K562 (cell line): Measurements from ENCODE around the gene RUSC1. TPM values are rescaled to one million over a fixed set of nuclear protein-coding genes. Genes with fewer than 3 reads are reported as not detected.
A peak's percentile ranks its signal among the peaks of the same experiment; 100 is the strongest.

Experiments used
- ATAC-seq: fragments of 200-7000 bp; cut with Tn5 transposase; 3 replicates; pipeline ENCODE4 v1.9.1; 2020; ENCODE audit warnings: moderate library complexity
- BruUV-seq: library from RNA; stranded (reverse); fragments of 400-500 nt; replicated peaks from 2 replicates; lab custom pipeline; 2021; lab: Mats Ljungman, UMichigan
- CTCF ChIA-PET: fragments of 300-600 bp; formaldehyde crosslinking; extraction: SDS; loops from one replicate; lab custom pipeline; 2021; ENCODE audit warnings: low intra/inter-chr PET ratio; lab: Yijun Ruan, JAX
- POLR2A ChIA-PET: fragments of 300-600, 350-650 bp; sonication (Branson Sonifier 250); formaldehyde crosslinking; extraction: SDS; loops from one replicate; lab custom pipeline; 2021; ENCODE audit warnings: antibody characterized with exemption, inconsistent platforms; lab: Yijun Ruan, JAX
- DNase-seq, 4 experiments: peaks; one replicate each; pipeline versions ENCODE4 v3.0.0 to v3.0.0-alpha.2; 2011 to 2018; ENCODE audit warnings: low spot score in 3 of 4, mixed read lengths in 3 of 4; ENCODE audit errors: extremely low read depth in 1 of 4
- FAIRE-seq: peaks from 2 replicates; lab custom pipeline; 2011; peaks lifted over from hg19 to GRCh38; lab: Jason Lieb, UNC
- H2AFZ ChIP-seq: 2 replicates; pipeline ENCODE4 v1.6.0; 2011; ENCODE audit warnings: low read depth, low read length, control low read depth, inconsistent platforms
- H3K27ac ChIP-seq: fragments of 200-600 bp; 3 replicates; pipeline ENCODE4 v1.8.0; 2011; ENCODE audit warnings: low read depth, mild to moderate bottlenecking, control low read depth, inconsistent platforms, low read length, moderate library complexity, mixed read lengths; ENCODE audit errors: extremely low read depth
- H3K27me3 ChIP-seq, 2 experiments: fragments of 300-600 bp in 1 of 2; 2 replicates in 1 of 2; 3 replicates in 1 of 2; pipeline versions ENCODE4 v1.6.0 to v1.8.0; 2011; ENCODE audit warnings: inconsistent platforms in 2 of 2, low read length in 2 of 2, mild to moderate bottlenecking in 1 of 2, mixed read lengths in 1 of 2, moderate library complexity in 1 of 2; ENCODE audit not compliant: control insufficient read depth in 2 of 2, insufficient read depth in 2 of 2
- H3K36me3 ChIP-seq: fragments of 300-600 bp; 3 replicates; pipeline ENCODE4 v1.8.0; 2011; ENCODE audit warnings: mild to moderate bottlenecking, low read length, inconsistent platforms; ENCODE audit not compliant: control insufficient read depth, insufficient read depth
- H3K4me1 ChIP-seq, 2 experiments: fragments of 200-600 bp in 1 of 2; replicated peaks in 1 of 2; 2 replicates in 1 of 2; 3 replicates in 1 of 2; pipeline versions ENCODE4 v1.5.1 to v1.8.0; 2011; ENCODE audit warnings: inconsistent platforms in 2 of 2, low read length in 2 of 2, mild to moderate bottlenecking in 1 of 2, mixed read lengths in 1 of 2, moderate library complexity in 1 of 2; ENCODE audit not compliant: control insufficient read depth in 2 of 2, insufficient read depth in 2 of 2
- H3K4me2 ChIP-seq: 2 replicates; pipeline ENCODE4 v1.6.1; 2011; ENCODE audit warnings: low read length, control low read depth, inconsistent platforms, mixed read lengths; ENCODE audit not compliant: insufficient read depth
- H3K4me3 ChIP-seq: fragments of 200-600 bp; sonication (generic), shearing (Covaris generic); 2 replicates; pipeline ENCODE4 v1.5.1; 2016; ENCODE audit warnings: control low read depth, inconsistent platforms
- H3K79me2 ChIP-seq: fragments of 200-600 bp; 3 replicates; pipeline ENCODE4 v1.8.0; 2011; ENCODE audit warnings: low read length, inconsistent platforms; ENCODE audit not compliant: control insufficient read depth, insufficient read depth
- H3K9ac ChIP-seq, 2 experiments: 2 replicates each; pipeline versions ENCODE4 v1.6.0 to v1.6.1; 2011; ENCODE audit warnings: low read depth in 2 of 2, low read length in 2 of 2, control low read depth in 1 of 2, inconsistent platforms in 1 of 2, mild to moderate bottlenecking in 1 of 2, mixed read lengths in 1 of 2; ENCODE audit not compliant: insufficient read depth in 1 of 2
- H3K9me1 ChIP-seq: one replicate; pipeline ENCODE4 v1.6.0; 2011; ENCODE audit warnings: inconsistent platforms, mild to moderate bottlenecking, low read length, moderate library complexity; ENCODE audit not compliant: control insufficient read depth, insufficient read depth
- H3K9me3 ChIP-seq: replicated peaks from 2 replicates; pipeline ENCODE4 v1.5.1; 2011; ENCODE audit warnings: low read depth, low read length, inconsistent platforms; ENCODE audit not compliant: control insufficient read depth, insufficient read depth
- H4K20me1 ChIP-seq: replicated peaks from 2 replicates; pipeline ENCODE4 v1.6.1; 2011; ENCODE audit warnings: low read length, inconsistent platforms, mixed read lengths; ENCODE audit not compliant: control insufficient read depth, insufficient read depth
- BDP1 ChIP-seq: IDR thresholded peaks from 3 replicates; pipeline ENCODE4 v1.6.1; 2011; ENCODE audit not compliant: insufficient read length, insufficient read depth
- SIN3A ChIP-seq, 2 experiments: fragments of 150-350 bp in 1 of 2; IDR thresholded peaks; 2 replicates each; pipeline ENCODE4 v1.6.1; 2011 to 2016; ENCODE audit warnings: borderline replicate concordance in 2 of 2, low read depth in 2 of 2, low read length in 2 of 2, mild to moderate bottlenecking in 2 of 2, moderate library complexity in 2 of 2; ENCODE audit not compliant: control insufficient read depth in 1 of 2
- WGBS: fragments of 100-300 bp; shearing (Covaris generic); methylation state at CpG from one replicate; pipeline ENCODE4 v1.1.6; 2016; ENCODE audit warnings: low coverage, mixed read lengths; ENCODE audit not compliant: insufficient coverage; ENCODE audit errors: missing lambda C conversion rate; 5-methylcytosine and 5-hydroxymethylcytosine counted together
- in situ Hi-C: fragments of 300-500 bp; cut with MboI; formaldehyde crosslinking; loops from 4 replicates; pipeline ENCODE4 v1.15.0; 2018; ENCODE audit warnings: inconsistent platforms, mixed read lengths
- intact Hi-C: fragments of 100-400 bp; cut with micrococcal nuclease; formaldehyde crosslinking; loops from 2 replicates; pipeline ENCODE4 v1.14.2; 2022
- polyA plus RNA-seq, 8 experiments: library from polyadenylated mRNA; depleted of rRNA in 4 of 8; stranded (reverse) in 5 of 8; unstranded in 3 of 8; fragments of >200 nt; fragmentation: Nextera tagmentation in 2 of 8; fragmentation: Illumina TruSeq in 1 of 8; extraction: Ambion mirVana in 2 of 8; extraction: Trizol in 1 of 8; gene quantifications; 2 replicates each; pipeline versions ENCODE4 v1.2.1 to v1.2.3, GENCODE V29; 2011 to 2014; ENCODE audit warnings: inconsistent platforms in 1 of 8, missing spikeins in 1 of 8
- total RNA-seq, 7 experiments: library from RNA; depleted of rRNA in 6 of 7; stranded (reverse); fragments of >200 nt in 6 of 7; fragmentation: Illumina TruSeq in 2 of 7; extraction: Trizol in 2 of 7; gene quantifications; 2 replicates each; pipeline versions ENCODE4 v1.2.1 to v1.2.3, GENCODE V29; 2011 to 2021; ENCODE audit warnings: low replicate concordance in 1 of 7

The RUSC1 gene
- total and polyA plus RNA-seq, 9 of the 15 experiments (the other 6 are each of a cell fraction or from before 2014, with no cell fraction given), result 5.7 to 68.3 (median 33.6) TPM

DNA sequence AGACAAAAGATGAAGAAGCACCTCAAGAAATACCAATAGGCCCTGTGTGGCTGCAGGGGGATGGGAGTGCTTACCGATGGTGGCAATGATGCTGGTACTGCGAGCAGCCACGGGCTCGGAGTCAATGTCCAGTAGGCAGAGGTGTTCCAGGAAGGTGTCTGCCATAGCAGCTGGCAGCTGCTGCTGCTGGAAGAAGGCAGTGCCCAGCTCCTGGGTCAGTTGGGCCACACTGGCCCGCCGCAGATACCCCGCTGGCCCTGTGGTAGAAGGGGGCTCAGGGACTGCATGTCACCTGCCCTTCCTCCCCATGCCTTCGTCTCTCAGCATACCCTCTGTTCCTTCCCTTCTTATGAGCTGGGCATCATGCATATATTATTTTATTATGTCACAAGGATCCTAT lies 20.7 kb upstream of the RUSC1 start:
- H3K9ac ChIP-seq, result peak overlapping the region; percentile 80 to 94
- H3K4me3 ChIP-seq, result peak overlapping the region; percentile 43; the same call in 1 of the 2 replicates
- H4K20me1 ChIP-seq, result no peaks in the 10 kb centered on the region
- peaks cover 16 to 36% of the 10 kb centered on the region in 2 experiments; a peak in 4 of 5 replicates for H3K4me1 ChIP-seq
- H2AFZ ChIP-seq, result no peak overlapping the region
- 85% methylated on average over 7 of the region's 8 CpGs for WGBS
- ChIA-PET CTCF (no interaction called here), POLR2A (interaction anchor here (1.1 to 1.3 kb wide), 2 partner anchors 8 to 14 kb away, joined by 4 read pairs; partner anchors contain the start of gene FDPS)
- peak overlapping the region; percentile 78; the same call in 1 of the 3 replicates for H3K27ac ChIP-seq
- ATAC-seq (no peak), FAIRE-seq (no peak), DNase-seq (no peak)
- in situ Hi-C loops, result loop anchor here (25.0 kb wide), 1 partner anchor 1437 kb away; the partner anchor contains the start of genes ISG20L2, METTL25B and MRPL24
- no peaks in the 10 kb centered on the region for H3K9me1 ChIP-seq
- peaks cover 39% of the 10 kb centered on the region for H3K79me2 ChIP-seq
- no peaks in the 10 kb centered on the region for H3K9me3 ChIP-seq
- H3K27me3 ChIP-seq, result no peaks in the 10 kb centered on the region
- intact Hi-C loops, result loop anchor here (2.0 kb wide), 1 partner anchor 23 kb away; the partner anchor contains the start of gene HCN3
- H3K4me2 ChIP-seq, result peak overlapping the region; percentile 92
- TF ChIP-seq BDP1, result no peak
- 0 out of 4 replicates have a peak, but pooled peaks of 1 of the 2 experiments have one; percentile 6 for TF ChIP-seq SIN3A (IDR thresholded peaks at IDR 0.05; ENCODE audit: borderline replicate concordance in 2 of 2, control insufficient read depth in 1 of 2, low read depth in 2 of 2, low read length in 2 of 2)
- H3K36me3 ChIP-seq, result peaks cover 18% of the 10 kb centered on the region
- BruUV-seq, result no TSS peak
